CD14-positive monocyte (primary cell): ENCODE data around the gene ALDH3A2. TPM values are rescaled to one million over a fixed set of nuclear protein-coding genes. Genes with fewer than 3 reads are reported as not detected.

Source experiments
- DNase-seq, 3 donors: peaks; one replicate each; pipeline ENCODE4 v3.0.0-alpha.2; 2011 to 2022
- H2AFZ ChIP-seq: 2 replicates; pipeline ENCODE4 v1.6.0; 2012; ENCODE audit warnings: mild to moderate bottlenecking, low read depth, low read length, inconsistent platforms; ENCODE audit not compliant: insufficient read depth, poor library complexity, severe bottlenecking
- H3K27ac ChIP-seq, 2 donors: 1 replicate in 1 of 2; 2 replicates in 1 of 2; pipeline ENCODE4 v1.5.1; 2012 to 2013; ENCODE audit warnings: low read length in 2 of 2, control low read depth in 1 of 2, inconsistent platforms in 1 of 2, low read depth in 1 of 2, mild to moderate bottlenecking in 1 of 2
- H3K27me3 ChIP-seq, 2 donors: one replicate each; pipeline versions ENCODE4 v1.6.0 to v1.6.1; 2011 to 2013; ENCODE audit warnings: low read length in 2 of 2; ENCODE audit not compliant: control insufficient read depth in 2 of 2, insufficient read depth in 2 of 2
- H3K36me3 ChIP-seq, 2 donors: replicated peaks in 1 of 2; 1 replicate in 1 of 2; 2 replicates in 1 of 2; pipeline versions ENCODE4 v1.5.1 to v1.6.1; 2012 to 2013; ENCODE audit warnings: low read length in 2 of 2, control low read depth in 1 of 2, inconsistent platforms in 1 of 2, mild to moderate bottlenecking in 1 of 2; ENCODE audit not compliant: insufficient read depth in 2 of 2, control insufficient read depth in 1 of 2
- H3K4me1 ChIP-seq, 2 donors: 1 replicate in 1 of 2; 2 replicates in 1 of 2; pipeline versions ENCODE4 v1.5.1 to v1.6.1; 2012 to 2013; ENCODE audit warnings: low read length in 2 of 2, control low read depth in 1 of 2, inconsistent platforms in 1 of 2, mild to moderate bottlenecking in 1 of 2, moderate library complexity in 1 of 2; ENCODE audit not compliant: insufficient read depth in 2 of 2, control insufficient read depth in 1 of 2
- H3K4me2 ChIP-seq: replicated peaks from 2 replicates; pipeline ENCODE3; 2012; ENCODE audit warnings: low read length, moderate library complexity, mild to moderate bottlenecking; ENCODE audit not compliant: poor library complexity, severe bottlenecking; ENCODE audit errors: extremely low read depth
- H3K4me3 ChIP-seq, 3 experiments: fragments of 200-600 bp in 1 of 3; sonication (generic) in 1 of 3; replicated peaks in 1 of 3; 1 replicate in 2 of 3; 2 replicates in 1 of 3; pipeline ENCODE4 v1.5.1; 2011 to 2013; ENCODE audit warnings: low read length in 3 of 3, mild to moderate bottlenecking in 3 of 3, control low read depth in 2 of 3, low read depth in 2 of 3, inconsistent platforms in 1 of 3, moderate library complexity in 1 of 3
- H3K79me2 ChIP-seq: 2 replicates; pipeline ENCODE4 v1.6.0; 2012; ENCODE audit warnings: mild to moderate bottlenecking, control low read depth, inconsistent platforms, low read length, moderate library complexity; ENCODE audit not compliant: insufficient read depth
- H3K9ac ChIP-seq: 2 replicates; pipeline ENCODE4 v1.6.0; 2017; ENCODE audit warnings: low read length, mild to moderate bottlenecking; ENCODE audit not compliant: insufficient read depth, poor library complexity, severe bottlenecking
- H3K9me3 ChIP-seq, 2 donors: replicated peaks in 1 of 2; 1 replicate in 1 of 2; 2 replicates in 1 of 2; pipeline versions ENCODE4 v1.5.1 to v1.6.1; 2012 to 2013; ENCODE audit warnings: low read length in 2 of 2, control low read depth in 1 of 2; ENCODE audit not compliant: control insufficient read depth in 1 of 2, insufficient read depth in 1 of 2
- H4K20me1 ChIP-seq: 2 replicates; pipeline ENCODE4 v1.6.0; 2012; ENCODE audit warnings: mild to moderate bottlenecking, low read length, control low read depth, moderate library complexity; ENCODE audit not compliant: insufficient read depth
- H3K27ac Mint-ChIP-seq, 7 donors: one replicate each; pipeline ENCODE4 v1.8.0; 2020; ENCODE audit warnings: mild to moderate bottlenecking in 7 of 7, mixed read lengths in 7 of 7, moderate library complexity in 6 of 7, inconsistent platforms in 2 of 7
- H3K27me3 Mint-ChIP-seq, 3 donors: one replicate each; pipeline ENCODE4 v1.8.0; 2021 to 2022; ENCODE audit warnings: low read depth in 3 of 3, mild to moderate bottlenecking in 3 of 3, mixed read lengths in 3 of 3, moderate library complexity in 3 of 3, inconsistent platforms in 1 of 3
- H3K36me3 Mint-ChIP-seq, 2 donors: one replicate each; pipeline ENCODE4 v1.8.0; 2020; ENCODE audit warnings: mixed read lengths in 2 of 2, inconsistent platforms in 1 of 2, mild to moderate bottlenecking in 1 of 2
- H3K4me1 Mint-ChIP-seq: one replicate; pipeline ENCODE4 v1.8.0; 2020; ENCODE audit warnings: mild to moderate bottlenecking, mixed read lengths
- H3K4me3 Mint-ChIP-seq, 2 donors: one replicate each; pipeline ENCODE4 v1.8.0; 2020; ENCODE audit warnings: mild to moderate bottlenecking in 2 of 2, mixed read lengths in 2 of 2, moderate library complexity in 1 of 2
- H3K9me3 Mint-ChIP-seq, 7 donors: one replicate each; pipeline ENCODE4 v1.8.0; 2020 to 2022; ENCODE audit warnings: mixed read lengths in 7 of 7, mild to moderate bottlenecking in 6 of 7, moderate library complexity in 6 of 7, inconsistent platforms in 2 of 7
- WGBS: methylation state at CpG from one replicate; pipeline ENCODE4 v1.1.5; 2013; ENCODE audit warnings: missing lambda C conversion rate; ENCODE audit not compliant: insufficient coverage; 5-methylcytosine and 5-hydroxymethylcytosine counted together
- intact Hi-C, 2 donors: fragments of 100-400 bp; cut with micrococcal nuclease; formaldehyde crosslinking; loops; one replicate each; pipeline versions ENCODE4 v1.15.0 to v1.15.1; 2023
- polyA plus RNA-seq, 3 donors: library from polyadenylated mRNA; depleted of rRNA in 1 of 3; unstranded in 2 of 3; stranded (reverse) in 1 of 3; fragments of 300-500 nt in 2 of 3; fragments of >200 nt in 1 of 3; fragmentation: Illumina TruSeq in 2 of 3; gene quantifications; 1 replicate in 2 of 3; 2 replicates in 1 of 3; pipeline ENCODE4 v1.2.3, GENCODE V29; 2012 to 2021
- TF ChIP-seq, protein P1 (sequence below): fragments of 200-600 bp; IDR thresholded peaks from one replicate; pipeline ENCODE4 v1.8.0; 2022; ENCODE audit warnings: antibody characterized with exemption, mild to moderate bottlenecking

Gene ALDH3A2
- polyA plus RNA-seq, 3 donors: 22.5 to 58.0 (median 50.3) TPM

DNA sequence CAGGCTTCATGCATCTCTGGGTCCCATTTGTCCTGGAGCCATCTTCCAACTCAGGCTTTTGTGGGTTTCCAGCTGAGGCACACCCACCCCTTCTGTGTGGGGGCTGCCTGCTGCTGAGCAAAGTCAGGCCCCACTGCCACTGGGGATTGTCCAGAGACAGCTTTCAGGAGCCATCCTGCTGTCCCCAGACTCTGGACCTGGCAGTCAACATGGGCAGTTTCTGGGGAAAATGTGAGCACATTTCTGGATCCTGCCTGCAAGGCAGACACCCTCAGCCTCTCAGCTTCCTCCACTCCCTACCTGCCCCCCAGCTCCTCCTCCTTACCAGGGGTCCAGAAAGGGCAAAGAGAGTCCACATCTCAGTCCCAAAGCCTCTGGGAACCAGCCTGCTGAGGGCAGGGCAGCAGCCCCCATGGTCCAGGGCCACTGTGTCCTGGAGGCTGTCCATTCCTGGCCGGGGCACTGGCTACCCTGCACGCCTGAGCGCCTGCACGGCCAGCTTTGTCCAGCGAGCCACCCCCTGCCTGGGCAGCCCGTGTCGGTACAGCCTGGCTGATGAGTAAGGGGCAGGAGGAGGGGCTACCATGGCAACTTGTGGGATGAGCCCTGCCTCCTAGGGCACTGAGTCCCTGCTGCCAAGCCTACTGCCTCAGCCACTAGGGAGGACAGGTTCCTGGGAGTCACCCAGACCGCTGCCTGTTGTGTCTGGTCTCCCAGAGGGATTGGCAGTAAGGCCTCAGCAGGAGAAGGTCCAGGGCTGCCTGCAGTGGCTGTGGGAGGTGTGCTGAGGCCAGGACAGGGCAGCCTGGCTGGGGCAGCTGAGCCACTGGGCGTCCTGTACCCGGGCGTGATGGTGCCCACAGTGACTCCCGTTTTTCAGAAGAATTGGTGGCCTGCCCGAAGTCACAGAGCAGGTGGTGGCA lies 67.8 kb downstream of the ALDH3A2 start, which contains the start of gene SLC47A2:
Gene SLC47A2 (minus strand): TSS at position 477 of the 923 bp plus-strand sequence. CDS start 29 bp downstream, at position 448.
- Histone ChIP-seq H2AFZ (no peak within 1 kb of the TSS), H3K9me3 (no peaks in the 10 kb centered on the region), H3K79me2 (no peaks in the 10 kb centered on the region), H3K27ac (no peak within 1 kb of the TSS), H3K4me3 (no peak within 1 kb of the TSS), H4K20me1 (no peaks in the 10 kb centered on the region), H3K36me3 (no peaks in the 10 kb centered on the region), H3K4me2 (no peak within 1 kb of the TSS), H3K4me1 (peaks cover 9 to 13% of the 10 kb centered on the region in 2 donors), H3K27me3 (no peaks in the 10 kb centered on the region), H3K9ac (no peak within 1 kb of the TSS)
- DNase-seq: no peak
- TF ChIP-seq, protein P1, sequence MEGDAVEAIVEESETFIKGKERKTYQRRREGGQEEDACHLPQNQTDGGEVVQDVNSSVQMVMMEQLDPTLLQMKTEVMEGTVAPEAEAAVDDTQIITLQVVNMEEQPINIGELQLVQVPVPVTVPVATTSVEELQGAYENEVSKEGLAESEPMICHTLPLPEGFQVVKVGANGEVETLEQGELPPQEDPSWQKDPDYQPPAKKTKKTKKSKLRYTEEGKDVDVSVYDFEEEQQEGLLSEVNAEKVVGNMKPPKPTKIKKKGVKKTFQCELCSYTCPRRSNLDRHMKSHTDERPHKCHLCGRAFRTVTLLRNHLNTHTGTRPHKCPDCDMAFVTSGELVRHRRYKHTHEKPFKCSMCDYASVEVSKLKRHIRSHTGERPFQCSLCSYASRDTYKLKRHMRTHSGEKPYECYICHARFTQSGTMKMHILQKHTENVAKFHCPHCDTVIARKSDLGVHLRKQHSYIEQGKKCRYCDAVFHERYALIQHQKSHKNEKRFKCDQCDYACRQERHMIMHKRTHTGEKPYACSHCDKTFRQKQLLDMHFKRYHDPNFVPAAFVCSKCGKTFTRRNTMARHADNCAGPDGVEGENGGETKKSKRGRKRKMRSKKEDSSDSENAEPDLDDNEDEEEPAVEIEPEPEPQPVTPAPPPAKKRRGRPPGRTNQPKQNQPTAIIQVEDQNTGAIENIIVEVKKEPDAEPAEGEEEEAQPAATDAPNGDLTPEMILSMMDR: no peak
- H3K4me3 Mint-ChIP-seq: no peak within 1 kb of the TSS
- no peaks in the 10 kb centered on the region for H3K36me3 Mint-ChIP-seq
- H3K9me3 Mint-ChIP-seq: no peaks in the 10 kb centered on the region
- 93% methylated on average over 13 of the region's 13 CpGs for WGBS
- intact Hi-C loops: no loop called here
- peaks cover 0 to 4% (median 0%) of the 10 kb centered on the region in 3 donors for H3K27me3 Mint-ChIP-seq
- H3K27ac Mint-ChIP-seq: no peak within 1 kb of the TSS
- H3K4me1 Mint-ChIP-seq: peaks cover 10% of the 10 kb centered on the region

DNA sequence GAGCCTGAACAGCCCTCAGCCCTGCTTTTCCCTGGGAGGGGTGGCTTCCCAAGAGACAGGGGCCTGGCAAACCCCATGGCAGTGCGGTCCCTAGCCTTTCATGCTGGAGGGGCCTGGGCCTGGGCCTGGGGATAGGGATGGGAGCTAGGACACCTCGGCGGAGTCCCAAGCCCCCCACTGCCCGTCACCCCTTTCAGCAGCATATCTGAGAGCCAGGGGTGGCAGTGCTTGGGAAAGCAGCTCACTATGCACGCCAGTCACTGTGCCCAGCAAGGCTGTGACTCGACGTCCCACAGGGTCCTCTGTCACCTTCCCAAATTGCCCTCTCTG lies 68.4 kb downstream of the ALDH3A2 start:
- Histone ChIP-seq H2AFZ (no peak overlapping the region), H3K79me2 (no peaks in the 10 kb centered on the region), H3K27ac (no peak overlapping the region), H3K27me3 (no peaks in the 10 kb centered on the region), H3K4me2 (no peak overlapping the region), H3K4me1 (peaks cover 9 to 13% of the 10 kb centered on the region in 2 donors), H3K9ac (no peak overlapping the region), H4K20me1 (no peaks in the 10 kb centered on the region), H3K4me3 (no peak overlapping the region), H3K9me3 (no peaks in the 10 kb centered on the region), H3K36me3 (no peaks in the 10 kb centered on the region)
- no peak overlapping the region for H3K27ac Mint-ChIP-seq
- H3K4me1 Mint-ChIP-seq: peaks cover 10% of the 10 kb centered on the region
- no peaks in the 10 kb centered on the region for H3K36me3 Mint-ChIP-seq
- intact Hi-C loops: no loop called here
- 98% methylated on average over 6 of the region's 7 CpGs for WGBS
- TF ChIP-seq, protein P1: no peak
- no peak overlapping the region for H3K4me3 Mint-ChIP-seq
- DNase-seq: no peak
- H3K27me3 Mint-ChIP-seq: peaks cover 0 to 4% (median 0%) of the 10 kb centered on the region in 3 donors
- no peaks in the 10 kb centered on the region for H3K9me3 Mint-ChIP-seq
